Loucy (cell line): ENCODE data around the gene DTNB.

ENCODE experiments used
- EZH2phosphoT487 ChIP-seq: fragments of 200-600 bp; IDR thresholded peaks from 2 replicates; pipeline ENCODE4 v1.6.1; 2018; ENCODE audit warnings: antibody characterized with exemption, mild to moderate bottlenecking, moderate library complexity, borderline replicate concordance
- TF ChIP-seq, protein P1 (sequence below): fragments of 200-600 bp; sonication (generic); conservative IDR thresholded peaks from 2 replicates; pipeline ENCODE4 v1.5.1; 2014; ENCODE audit warnings: mild to moderate bottlenecking, antibody characterized with exemption, low read length

DNA sequence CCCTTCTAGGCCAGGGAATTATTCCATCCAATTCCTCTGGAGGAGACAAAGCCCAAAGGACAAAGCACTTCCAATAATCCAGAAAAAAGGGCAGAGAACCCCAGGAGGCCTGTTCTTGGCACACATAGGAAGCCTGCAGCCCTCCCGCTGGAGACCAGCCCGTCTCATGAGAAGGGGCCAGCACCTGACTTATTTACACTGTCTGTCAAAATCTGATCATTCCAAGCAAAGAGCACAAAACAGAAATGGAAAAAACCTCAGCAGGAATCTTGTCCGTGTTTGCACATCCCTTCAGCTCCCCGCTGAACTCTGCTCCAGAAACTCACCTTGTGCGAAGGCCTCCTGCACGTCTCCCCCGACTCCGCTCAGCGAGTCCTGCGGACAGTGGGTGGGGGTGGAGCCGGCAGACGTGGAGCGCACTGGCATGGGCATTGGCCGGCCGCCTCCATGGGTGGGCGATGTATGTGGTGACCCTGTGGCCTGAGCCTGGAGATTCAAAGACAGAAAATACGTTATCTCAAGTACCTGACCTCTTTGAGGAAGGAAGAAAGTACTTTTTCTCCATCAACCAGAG lies 285.4 kb downstream of the DTNB start:
- TF ChIP-seq, protein P1, sequence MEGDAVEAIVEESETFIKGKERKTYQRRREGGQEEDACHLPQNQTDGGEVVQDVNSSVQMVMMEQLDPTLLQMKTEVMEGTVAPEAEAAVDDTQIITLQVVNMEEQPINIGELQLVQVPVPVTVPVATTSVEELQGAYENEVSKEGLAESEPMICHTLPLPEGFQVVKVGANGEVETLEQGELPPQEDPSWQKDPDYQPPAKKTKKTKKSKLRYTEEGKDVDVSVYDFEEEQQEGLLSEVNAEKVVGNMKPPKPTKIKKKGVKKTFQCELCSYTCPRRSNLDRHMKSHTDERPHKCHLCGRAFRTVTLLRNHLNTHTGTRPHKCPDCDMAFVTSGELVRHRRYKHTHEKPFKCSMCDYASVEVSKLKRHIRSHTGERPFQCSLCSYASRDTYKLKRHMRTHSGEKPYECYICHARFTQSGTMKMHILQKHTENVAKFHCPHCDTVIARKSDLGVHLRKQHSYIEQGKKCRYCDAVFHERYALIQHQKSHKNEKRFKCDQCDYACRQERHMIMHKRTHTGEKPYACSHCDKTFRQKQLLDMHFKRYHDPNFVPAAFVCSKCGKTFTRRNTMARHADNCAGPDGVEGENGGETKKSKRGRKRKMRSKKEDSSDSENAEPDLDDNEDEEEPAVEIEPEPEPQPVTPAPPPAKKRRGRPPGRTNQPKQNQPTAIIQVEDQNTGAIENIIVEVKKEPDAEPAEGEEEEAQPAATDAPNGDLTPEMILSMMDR: no peak
- TF ChIP-seq EZH2phosphoT487: no peak
